Activated CD8-positive, alpha-beta memory T cell treated with anti-CD3 and anti-CD28 coated beads for 24 hours (primary cell): ENCODE measurements around the gene ASTN2.
"Not testable (repeated sequence)": the region's sequence is repeated elsewhere in the genome, so short reads cannot be mapped to it uniquely, and the experiment has no call there.

Source experiments
- DNase-seq: peaks from one replicate; pipeline ENCODE4 v3.0.0-alpha.2; 2020

The ASTN2 gene

DNA sequence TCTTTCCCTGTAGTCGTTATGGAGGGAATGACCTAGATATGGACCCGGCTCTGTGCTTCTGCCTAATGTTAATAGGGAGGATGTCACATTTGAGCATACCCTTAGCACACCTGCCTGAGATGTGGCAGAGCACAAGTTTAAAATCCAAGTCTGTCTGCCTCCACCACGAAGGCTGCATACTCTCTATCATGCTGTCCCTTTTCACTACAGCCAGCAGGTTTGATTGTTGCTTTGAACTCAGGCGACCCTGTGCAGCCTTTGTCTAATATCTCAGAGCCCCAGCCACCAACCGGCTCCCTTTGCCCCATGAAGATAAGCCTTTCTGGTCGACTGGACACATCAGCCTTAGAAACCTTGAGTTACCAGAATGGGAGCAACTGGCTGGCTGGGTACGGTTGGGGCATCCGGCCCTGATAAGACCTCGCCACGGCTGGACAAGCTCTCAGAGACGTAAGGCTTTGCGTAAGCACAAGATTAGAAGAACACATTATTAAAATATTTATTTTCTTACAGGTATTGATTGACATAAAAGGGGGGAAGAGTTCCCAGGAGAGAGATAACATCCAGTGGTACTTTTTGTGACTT, 949.8 kb downstream of the ASTN2 start:
- DNase-seq: no peak

DNA sequence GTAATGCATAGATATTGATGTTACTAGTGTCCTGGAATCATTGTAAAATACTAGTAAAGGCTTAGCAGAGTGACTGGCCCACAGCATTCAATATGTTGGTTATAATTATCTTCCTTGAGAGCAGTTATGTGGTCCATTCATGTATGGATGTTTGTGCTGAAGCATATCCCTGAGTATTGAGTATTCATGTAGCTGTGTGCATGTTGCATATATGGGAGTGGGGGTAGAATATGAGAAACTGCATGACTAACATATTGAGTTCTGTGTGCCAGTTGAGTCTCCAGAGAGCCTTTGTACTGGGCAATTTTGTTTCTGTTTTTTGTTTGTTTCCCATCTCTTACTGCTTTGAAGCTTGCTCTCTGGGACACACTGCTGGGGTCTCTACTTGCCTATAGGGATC, 950.4 kb downstream of the ASTN2 start:
- DNase-seq: no peak

DNA sequence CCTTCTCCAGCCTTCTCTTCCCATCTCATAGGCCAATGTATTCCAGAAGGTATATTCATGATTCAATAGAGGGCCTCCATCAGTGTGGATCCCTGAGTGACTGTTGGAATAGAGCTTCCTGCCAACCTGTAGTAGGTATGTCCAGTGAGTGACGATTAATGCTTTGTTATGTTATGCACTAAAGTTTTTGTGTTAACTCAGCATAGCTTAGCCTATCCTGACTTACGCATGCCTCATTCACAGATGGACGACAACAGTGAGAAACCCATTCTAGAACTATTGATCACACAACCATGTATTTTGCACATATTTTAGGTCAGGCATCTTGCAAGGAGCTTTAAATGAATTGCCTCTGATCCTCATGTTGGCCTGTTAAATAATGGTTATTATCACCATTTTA, 953.2 kb downstream of the ASTN2 start:
- DNase-seq: no peak

DNA sequence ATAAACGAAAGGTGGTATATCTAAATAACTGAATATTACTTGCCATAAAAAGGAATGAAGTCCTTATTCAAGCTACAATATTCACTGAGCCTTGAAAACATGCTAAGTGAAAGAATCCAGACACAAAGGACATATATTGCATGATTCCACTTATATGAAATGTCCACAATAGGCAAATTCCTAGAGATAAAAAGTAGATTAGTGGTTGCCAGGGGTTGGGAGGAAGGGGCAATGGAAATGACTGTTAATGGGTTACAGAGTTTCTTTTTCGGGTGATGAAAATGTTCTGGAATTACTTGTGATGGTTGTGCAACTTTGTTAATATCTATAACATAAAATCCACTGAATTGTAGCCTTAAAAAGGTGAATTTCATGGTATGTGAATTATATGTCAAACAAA, 954.8 kb downstream of the ASTN2 start:
- no peak for DNase-seq

DNA sequence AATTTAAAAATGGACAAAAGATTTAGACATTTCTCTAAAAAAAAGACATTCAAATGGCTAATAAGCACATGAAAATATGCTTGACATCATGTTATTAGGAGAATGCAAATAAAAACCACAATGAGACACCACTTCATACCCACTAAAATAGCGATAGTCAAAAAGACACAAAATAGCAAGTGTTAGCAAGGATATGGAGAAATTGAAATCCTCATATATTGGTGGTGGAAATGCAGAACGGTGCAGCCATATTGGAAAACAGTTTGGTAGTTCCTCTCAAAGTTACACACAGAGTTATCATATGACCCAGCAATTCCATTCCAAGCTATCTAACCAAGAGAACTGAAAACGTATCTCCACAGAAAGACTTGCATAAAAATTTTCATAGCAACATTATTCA, 955.3 kb downstream of the ASTN2 start:
- DNase-seq: no peak

GRCh38 chr9:116456490-116457088, 958.3 kb downstream of the ASTN2 start:
- no peak for DNase-seq

DNA sequence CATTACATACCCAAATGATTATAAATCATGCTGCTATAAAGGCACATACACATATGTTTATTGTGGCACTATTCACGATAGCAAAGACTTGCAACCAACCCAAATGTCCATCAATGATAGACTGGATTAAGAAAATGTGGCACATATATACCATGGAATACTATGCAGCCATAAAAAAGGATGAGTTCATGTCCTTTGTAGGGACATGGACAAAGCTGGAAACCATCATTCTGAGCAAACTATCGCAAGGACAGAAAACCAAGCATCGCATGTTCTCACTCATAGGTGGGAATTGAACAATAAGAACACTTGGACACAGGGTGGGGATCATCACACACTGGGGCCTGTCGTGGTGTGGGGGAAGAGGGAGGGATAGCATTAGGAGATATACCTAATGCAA, 960.3 kb downstream of the ASTN2 start:
- DNase-seq: not testable (repeated sequence)

- no peak for DNase-seq
Measured at GRCh38 chr9:116453785-116454184, 961.1 kb downstream of the ASTN2 start.

GRCh38 chr9:116452634-116453033, 962.2 kb downstream of the ASTN2 start:
- DNase-seq: no peak

DNA sequence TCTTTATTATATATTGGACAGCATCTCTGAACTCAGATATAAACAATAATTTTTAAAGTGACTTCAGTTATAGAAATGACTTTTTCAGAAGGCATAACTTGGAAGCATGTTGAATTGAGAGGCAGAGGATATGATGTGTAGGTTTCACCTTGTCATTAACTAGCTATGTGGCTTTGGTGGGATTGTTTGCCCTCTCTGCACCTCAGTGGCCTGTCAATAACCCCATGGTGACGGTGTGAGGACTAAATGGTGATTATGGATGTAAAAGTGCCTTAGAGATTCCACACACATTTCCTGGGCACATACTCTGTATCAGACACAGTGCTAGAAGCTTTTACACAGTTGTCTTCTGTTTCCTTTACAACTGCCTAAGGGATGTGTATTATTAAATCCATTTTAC, 962.6 kb downstream of the ASTN2 start:
- no peak for DNase-seq

DNA sequence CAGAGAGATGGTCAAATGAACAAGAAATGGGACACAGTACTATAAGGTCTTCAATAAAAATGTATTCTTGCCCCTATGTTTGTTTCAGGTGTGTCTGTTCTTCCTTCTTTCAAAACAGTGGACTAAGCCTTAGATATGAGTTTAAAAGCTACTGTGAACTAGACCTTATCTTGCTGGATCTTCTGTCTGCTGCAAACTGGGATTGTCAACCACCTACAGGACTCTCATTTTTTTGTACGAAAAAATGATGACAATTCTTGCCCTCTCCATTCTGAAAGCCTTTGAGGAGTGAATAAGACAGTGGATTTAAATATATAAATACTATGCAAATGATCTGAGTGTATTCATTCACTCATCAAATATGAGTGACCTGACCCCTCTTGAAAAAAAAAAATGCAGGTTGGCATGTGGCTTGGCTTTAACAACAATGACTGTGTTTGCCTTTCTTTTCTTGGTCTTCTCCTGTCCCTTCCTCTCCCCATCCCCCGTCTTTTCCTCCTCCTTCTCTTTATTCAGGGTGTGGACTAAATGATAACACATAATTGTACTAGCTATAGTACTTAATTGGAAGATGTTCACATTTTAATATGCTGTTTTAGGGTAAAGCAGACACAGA, 963.2 kb downstream of the ASTN2 start:
- no peak for DNase-seq

GRCh38 chr9:116450378-116451139, 964.3 kb downstream of the ASTN2 start:
- DNase-seq: no peak

- no peak for DNase-seq
Measured at GRCh38 chr9:116449949-116450348, 964.9 kb downstream of the ASTN2 start.

- no peak for DNase-seq
Measured at GRCh38 chr9:116448431-116448830, 966.4 kb downstream of the ASTN2 start.

DNA sequence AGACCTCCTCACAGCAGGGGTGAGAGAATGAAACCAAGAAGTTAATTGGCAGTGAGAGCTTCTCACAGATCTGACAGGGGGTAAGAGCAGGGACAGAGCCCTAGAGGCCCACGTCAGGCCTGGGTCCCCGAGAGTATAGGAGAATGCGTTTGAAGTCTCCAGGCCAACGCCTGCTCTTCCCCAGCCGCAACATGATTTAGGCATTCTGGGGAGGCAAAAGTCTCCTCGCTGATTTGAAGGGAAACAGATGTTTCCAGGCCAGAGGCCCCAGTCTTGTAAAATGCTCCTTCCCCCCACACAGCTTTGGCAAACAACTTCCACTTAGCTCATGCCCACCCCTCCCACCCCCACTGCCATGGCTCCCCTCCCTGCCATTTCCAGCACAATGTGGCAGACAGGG, 966.9 kb downstream of the ASTN2 start:
- DNase-seq: no peak

GRCh38 chr9:116442528-116442927, 972.3 kb downstream of the ASTN2 start:
- no peak for DNase-seq

- no peak for DNase-seq
Measured at GRCh38 chr9:116437411-116438370, 977.2 kb downstream of the ASTN2 start.

DNA sequence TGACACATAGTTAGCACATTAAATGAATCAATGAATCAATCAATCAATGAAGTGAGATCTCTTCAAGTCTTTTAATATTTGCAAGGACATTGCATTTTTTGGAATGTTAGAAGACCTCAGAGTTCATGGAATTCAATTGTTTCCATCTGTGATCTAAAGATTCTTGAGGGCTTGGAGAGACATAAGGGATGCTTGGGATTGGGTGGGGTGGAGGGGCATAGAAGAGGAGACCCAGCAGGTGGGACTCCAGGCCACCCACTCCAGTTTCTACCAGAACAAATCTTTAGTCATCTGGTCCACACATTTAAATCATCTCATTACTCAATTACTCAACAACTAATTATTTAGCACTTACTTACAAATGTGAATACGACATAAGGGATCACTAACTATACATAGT, 978.7 kb downstream of the ASTN2 start:
- no peak for DNase-seq

DNA sequence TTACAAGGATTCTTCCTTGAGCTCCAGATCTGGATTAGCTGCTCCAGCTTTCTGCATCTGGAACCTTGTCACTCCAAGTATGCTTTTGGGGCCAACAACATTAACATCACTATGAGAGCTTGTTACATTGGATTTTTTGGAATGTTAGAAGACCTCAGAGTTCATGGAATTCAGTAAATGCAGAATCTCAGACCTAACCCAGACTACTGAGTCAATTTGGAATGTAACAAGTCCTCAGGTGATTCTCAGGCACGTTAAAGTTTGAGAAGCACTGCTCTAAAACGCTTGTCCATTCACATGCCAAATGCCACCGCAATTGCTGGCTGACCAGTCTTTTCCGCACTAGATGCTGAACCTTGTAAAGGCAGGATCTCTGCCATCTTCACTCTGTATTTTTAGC, 979.2 kb downstream of the ASTN2 start:
- no peak for DNase-seq

- no peak for DNase-seq
Measured at GRCh38 chr9:116434314-116434713, 980.5 kb downstream of the ASTN2 start.

GRCh38 chr9:116432051-116432450, 982.8 kb downstream of the ASTN2 start:
- no peak for DNase-seq

DNA sequence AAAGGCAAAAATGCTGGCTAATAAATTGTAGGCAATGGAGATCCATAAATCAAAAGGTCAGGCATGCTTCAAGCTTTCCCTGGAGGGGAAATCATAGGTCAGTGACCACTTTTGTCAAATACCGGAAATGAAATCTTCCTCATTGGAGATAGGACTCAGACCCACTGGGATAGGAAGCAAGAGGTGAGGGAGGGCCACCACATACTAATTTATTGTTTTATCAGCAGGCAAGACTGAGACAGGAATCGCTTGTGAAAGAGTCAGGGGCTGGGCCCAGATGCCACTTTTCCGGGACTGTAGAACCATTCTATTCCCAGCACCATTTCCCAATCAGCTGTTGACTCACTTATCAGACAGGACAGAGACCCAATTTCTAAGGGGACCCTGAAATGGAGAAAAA, 984.0 kb downstream of the ASTN2 start:
- no peak for DNase-seq

- no peak for DNase-seq
Measured at GRCh38 chr9:116425244-116425643, 989.6 kb downstream of the ASTN2 start.
